Cardiac fibroblast (primary cell): ENCODE data around the gene SCYGR6.
"Not testable (repeated sequence)": the region's sequence is repeated elsewhere in the genome, so short reads cannot be mapped to it uniquely, and the experiment has no call there.

Experiments
- DNase-seq, 2 donors: peaks; one replicate each; pipeline versions ENCODE4 v3.0.0 to v3.0.0-alpha.2; 2010; ENCODE audit warnings: low read depth in 2 of 2
- H3K4me3 ChIP-seq, 2 donors: replicated peaks in 1 of 2; 1 replicate in 1 of 2; 2 replicates in 1 of 2; pipeline ENCODE4 v1.5.1; 2011; ENCODE audit warnings: low read depth in 2 of 2, low read length in 2 of 2, mild to moderate bottlenecking in 2 of 2, moderate library complexity in 1 of 2
- TF ChIP-seq, protein P1 (sequence below): IDR thresholded peaks from one replicate; pipeline ENCODE4 v1.5.1; 2011; ENCODE audit warnings: low read depth, mild to moderate bottlenecking, low read length, inconsistent platforms

The SCYGR6 gene

DNA sequence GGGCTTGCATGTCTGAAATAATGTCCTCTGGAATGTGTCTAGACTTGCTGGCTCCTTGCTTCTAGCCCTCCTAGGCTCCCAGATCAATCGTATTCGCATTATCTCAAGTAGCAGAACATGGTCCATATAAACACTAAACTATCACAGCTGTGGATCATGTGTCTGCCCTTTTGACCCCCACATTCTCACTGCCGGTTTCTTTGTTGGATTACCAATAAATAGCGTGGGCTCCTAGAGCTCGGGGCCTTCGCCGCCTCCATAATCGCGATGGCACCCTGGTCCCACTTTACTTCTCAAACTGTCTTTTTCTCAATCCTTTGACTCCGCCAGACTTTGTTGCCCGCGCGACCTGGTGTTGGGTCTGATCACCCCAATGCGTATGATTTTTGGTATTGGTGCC is 14.8 kb upstream of the SCYGR6 start:
- DNase-seq = no peak
- TF ChIP-seq, protein P1, sequence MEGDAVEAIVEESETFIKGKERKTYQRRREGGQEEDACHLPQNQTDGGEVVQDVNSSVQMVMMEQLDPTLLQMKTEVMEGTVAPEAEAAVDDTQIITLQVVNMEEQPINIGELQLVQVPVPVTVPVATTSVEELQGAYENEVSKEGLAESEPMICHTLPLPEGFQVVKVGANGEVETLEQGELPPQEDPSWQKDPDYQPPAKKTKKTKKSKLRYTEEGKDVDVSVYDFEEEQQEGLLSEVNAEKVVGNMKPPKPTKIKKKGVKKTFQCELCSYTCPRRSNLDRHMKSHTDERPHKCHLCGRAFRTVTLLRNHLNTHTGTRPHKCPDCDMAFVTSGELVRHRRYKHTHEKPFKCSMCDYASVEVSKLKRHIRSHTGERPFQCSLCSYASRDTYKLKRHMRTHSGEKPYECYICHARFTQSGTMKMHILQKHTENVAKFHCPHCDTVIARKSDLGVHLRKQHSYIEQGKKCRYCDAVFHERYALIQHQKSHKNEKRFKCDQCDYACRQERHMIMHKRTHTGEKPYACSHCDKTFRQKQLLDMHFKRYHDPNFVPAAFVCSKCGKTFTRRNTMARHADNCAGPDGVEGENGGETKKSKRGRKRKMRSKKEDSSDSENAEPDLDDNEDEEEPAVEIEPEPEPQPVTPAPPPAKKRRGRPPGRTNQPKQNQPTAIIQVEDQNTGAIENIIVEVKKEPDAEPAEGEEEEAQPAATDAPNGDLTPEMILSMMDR = no peak
- no peak overlapping the region for H3K4me3 ChIP-seq

DNA sequence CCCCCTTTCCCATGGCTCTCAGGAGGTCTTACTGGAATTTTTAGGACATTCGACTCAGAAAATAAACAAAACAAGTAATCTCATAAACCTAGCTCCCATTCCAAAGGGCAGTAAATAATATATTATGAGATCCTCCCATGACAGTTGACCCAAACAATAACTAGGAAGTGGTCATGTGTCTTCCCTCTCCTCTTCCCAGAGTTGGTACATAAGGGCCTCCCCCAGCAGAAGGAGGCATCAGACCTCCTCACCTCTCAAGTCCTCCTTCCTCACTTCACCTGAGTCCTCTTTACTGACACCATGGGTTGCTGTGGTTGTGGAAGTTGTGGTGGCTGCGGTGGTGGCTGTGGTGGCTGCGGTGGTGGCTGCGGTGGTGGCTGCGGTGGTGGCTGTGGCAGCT is 3.5 kb upstream of the SCYGR6 start, which contains the start of gene SCYGR7:
Gene SCYGR7, plus strand, starts transcription at position 301 of the 400 bp plus-strand sequence. Its CDS starts 0 bp downstream, at position 301.
- no peak for DNase-seq
- H3K4me3 ChIP-seq = no peak within 1 kb of the TSS
- TF ChIP-seq, protein P1 = no peak

DNA sequence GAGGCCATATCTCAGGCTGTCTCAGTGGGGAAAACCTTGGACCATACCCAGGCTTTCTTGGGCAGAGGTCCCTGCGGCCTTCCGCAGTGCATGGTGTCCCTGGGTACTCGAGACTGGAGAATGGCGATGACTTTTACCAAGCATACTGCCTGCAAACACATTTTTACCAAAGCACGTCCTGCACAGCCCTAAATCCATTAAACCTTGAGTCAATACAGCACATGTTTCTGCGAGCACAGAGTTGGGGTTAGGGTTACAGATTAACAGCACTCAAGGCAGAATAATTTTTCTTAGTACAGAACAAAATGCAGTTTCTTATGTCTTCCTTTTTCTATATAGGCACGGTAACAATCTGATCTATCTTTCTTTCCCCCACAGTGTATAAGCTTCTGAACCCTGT is 1.7 kb downstream of the SCYGR6 start:
- DNase-seq, H3K4me3 ChIP-seq: not testable (repeated sequence)

DNA sequence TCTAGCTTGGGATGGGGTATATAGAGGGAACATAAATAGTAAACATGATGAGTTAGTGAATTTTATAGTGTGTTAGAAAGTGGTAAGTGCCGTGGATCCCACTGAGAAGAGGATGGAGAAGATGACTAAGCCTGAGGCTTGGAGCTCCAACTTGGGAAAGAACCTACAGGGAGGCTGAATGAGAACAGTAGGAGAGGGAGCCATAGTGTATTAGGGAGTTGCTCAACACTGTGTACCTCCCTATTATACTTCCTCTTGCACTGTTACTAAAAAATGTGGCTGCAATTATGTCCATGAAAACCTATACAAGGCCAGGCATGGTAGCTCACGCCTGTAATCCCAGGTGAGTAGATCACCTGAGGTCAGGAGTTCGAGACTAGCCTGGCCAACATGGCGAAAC is 3.9 kb downstream of the SCYGR6 start:
- no peak overlapping the region for H3K4me3 ChIP-seq
- DNase-seq = peak; percentile 5 to 22
- TF ChIP-seq, protein P1 = no peak

DNA sequence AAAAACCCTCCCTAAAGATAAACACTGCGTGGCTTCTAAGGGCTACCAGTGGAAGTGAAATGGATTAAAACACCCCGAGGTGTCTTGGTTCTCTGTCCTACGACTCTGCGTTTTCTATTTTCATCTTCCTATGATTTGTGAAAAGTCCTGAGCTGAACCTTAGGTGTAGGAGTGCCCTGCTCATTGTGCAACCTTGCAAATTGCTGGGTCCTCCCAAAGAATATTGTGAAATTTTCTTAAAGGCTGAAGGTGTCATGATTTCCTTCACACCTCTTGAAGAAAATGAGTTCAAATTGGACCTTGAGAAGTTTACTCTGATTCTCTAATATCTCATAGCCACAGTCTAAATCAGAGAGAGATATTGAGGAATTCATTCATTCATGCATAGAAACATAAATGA is 4.9 kb downstream of the SCYGR6 start:
- no peak overlapping the region for H3K4me3 ChIP-seq
- no peak for DNase-seq
- TF ChIP-seq, protein P1 = no peak

DNA sequence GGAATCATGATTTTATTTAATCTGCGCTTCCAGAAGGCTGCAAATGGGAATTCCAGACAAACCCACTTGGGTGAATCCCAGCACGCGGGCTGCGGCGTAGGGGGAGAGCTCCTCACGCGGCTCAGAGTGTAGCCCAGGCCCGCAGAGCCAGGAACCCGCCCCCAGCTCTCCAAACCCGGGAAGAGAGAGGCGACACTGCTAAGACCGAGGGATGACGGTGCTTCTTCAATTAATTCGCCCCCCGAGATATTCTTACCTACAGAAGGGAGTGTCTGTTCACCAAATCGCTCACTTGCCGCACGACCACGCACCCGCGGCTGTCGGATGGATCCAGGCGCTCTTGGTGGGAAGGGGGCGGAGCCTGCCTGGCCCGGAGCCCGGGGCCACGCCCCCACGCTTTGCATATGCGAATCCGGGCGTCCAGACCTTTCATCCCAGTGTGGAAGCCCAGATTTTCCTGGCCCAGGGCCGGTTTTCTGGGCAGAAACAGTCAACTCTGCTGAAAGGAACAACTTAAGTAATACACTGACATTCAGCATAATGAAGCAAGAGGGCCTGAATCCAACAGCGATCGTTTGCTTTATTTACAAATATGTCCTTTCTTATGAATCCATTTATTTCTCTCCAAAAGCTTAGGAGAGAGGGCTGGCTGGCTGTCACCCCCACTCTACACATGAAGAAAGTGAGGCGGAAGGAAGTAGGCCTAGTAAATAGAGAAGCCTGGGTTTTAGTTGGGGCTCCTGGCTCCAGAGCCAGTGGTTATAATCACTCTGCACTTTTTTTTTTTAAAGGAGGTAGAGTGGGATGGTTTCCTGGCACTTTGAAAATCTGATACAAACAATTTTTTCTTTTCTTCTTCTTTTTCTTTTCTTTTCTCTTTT is 6.6 kb downstream of the SCYGR6 start, which contains the start of gene SLC19A3:
Gene SLC19A3, minus strand, starts transcription at position 342 of the 881 bp plus-strand sequence. CDS start 15,710 bp downstream, outside the sequence.
- TF ChIP-seq, protein P1 = no peak
- H3K4me3 ChIP-seq = peak within 1 kb of the TSS; percentile 53 to 56
- DNase-seq = peak; percentile 83 to 97

DNA sequence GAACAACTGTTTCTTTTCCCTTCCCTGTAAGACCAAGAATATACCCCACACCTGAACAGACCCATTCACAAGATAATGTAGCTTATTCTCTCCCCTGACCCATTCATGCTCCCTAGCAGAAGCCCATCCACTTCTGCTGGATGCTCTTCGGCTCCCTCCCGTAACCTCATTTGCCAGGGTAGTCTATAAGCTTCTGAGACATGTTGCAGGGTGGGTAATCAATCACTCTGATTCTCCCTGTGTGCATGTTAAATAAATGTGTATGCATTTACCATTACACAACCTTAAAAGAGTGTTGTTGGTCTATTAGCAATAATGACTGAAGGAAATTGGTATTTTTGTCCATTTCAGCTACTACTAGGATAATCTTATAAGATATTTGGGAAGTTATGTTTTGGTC is 8.1 kb downstream of the SCYGR6 start:
- TF ChIP-seq, protein P1 = no peak
- H3K4me3 ChIP-seq = no peak overlapping the region
- no peak for DNase-seq
